ENCODE results near the gene CST7. TPM values are rescaled to one million over a fixed set of nuclear protein-coding genes. Genes with fewer than 3 reads are reported as not detected.

CST7 gene
- total RNA-seq, 1 donor from 2014 or later: 0.25 TPM

GRCh38 chr20:24908642-24909041 is 40.4 kb upstream of the CST7 start:
- Histone ChIP-seq H3K9ac (ENCODE audit: low read length) (no peak overlapping the region), H3K27me3 (ENCODE audit: insufficient read depth, low read length) (no peaks in the 10 kb centered on the region), H3K27ac (ENCODE audit: low read depth, low read length) (no peak overlapping the region), H4K20me1 (ENCODE audit: insufficient read depth, low read length) (no peaks in the 10 kb centered on the region), H3K79me2 (ENCODE audit: insufficient read depth, low read length) (no peaks in the 10 kb centered on the region), H3K9me3 (ENCODE audit: insufficient read depth, low read depth, low read length) (peaks cover 3% of the 10 kb centered on the region), H3K4me3 (ENCODE audit: insufficient read depth, low read depth, low read length) (no peak overlapping the region), H3K4me1 (ENCODE audit: insufficient read depth, low read length) (no peaks in the 10 kb centered on the region), H2AFZ (ENCODE audit: low read depth, low read length) (no peak overlapping the region), H3K4me2 (ENCODE audit: low read length) (no peak overlapping the region), H3K36me3 (ENCODE audit: insufficient read depth, low read length) (no peaks in the 10 kb centered on the region)
- no peak overlapping the region for H3K4me3 Mint-ChIP-seq (ENCODE audit: unreplicated experiment)
- no peak for TF ChIP-seq CTCF (IDR thresholded peaks at IDR 0.05; ENCODE audit: insufficient read depth, low read depth, low read length)
- no peak for TF ChIP-seq EZH2 (IDR thresholded peaks at IDR 0.05; ENCODE audit: insufficient read depth, low read length)
- no peaks in the 10 kb centered on the region for H3K36me3 Mint-ChIP-seq (ENCODE audit: low read depth, unreplicated experiment)
- peaks cover 9% of the 10 kb centered on the region for H3K9me3 Mint-ChIP-seq (ENCODE audit: unreplicated experiment)
- no peak for DNase-seq (ENCODE audit: low read depth)
- no peak for FAIRE-seq
- H3K4me1 Mint-ChIP-seq (ENCODE audit: low read depth, unreplicated experiment): no peaks in the 10 kb centered on the region
- peaks cover 10% of the 10 kb centered on the region for H3K27me3 Mint-ChIP-seq (ENCODE audit: low read depth, unreplicated experiment)
- no peak overlapping the region for H3K27ac Mint-ChIP-seq (ENCODE audit: unreplicated experiment)

- Histone ChIP-seq H2AFZ (ENCODE audit: low read depth, low read length) (no peak overlapping the region), H3K27ac (ENCODE audit: low read depth, low read length) (no peak overlapping the region), H3K4me3 (ENCODE audit: insufficient read depth, low read depth, low read length) (no peak overlapping the region), H3K4me2 (ENCODE audit: low read length) (no peak overlapping the region), H3K36me3 (ENCODE audit: insufficient read depth, low read length) (no peaks in the 10 kb centered on the region), H3K9ac (ENCODE audit: low read length) (no peak overlapping the region), H3K27me3 (ENCODE audit: insufficient read depth, low read length) (no peaks in the 10 kb centered on the region), H3K4me1 (ENCODE audit: insufficient read depth, low read length) (no peaks in the 10 kb centered on the region), H4K20me1 (ENCODE audit: insufficient read depth, low read length) (no peaks in the 10 kb centered on the region), H3K9me3 (ENCODE audit: insufficient read depth, low read depth, low read length) (peaks cover 3% of the 10 kb centered on the region), H3K79me2 (ENCODE audit: insufficient read depth, low read length) (no peaks in the 10 kb centered on the region)
- Mint-ChIP-seq H3K36me3 (ENCODE audit: low read depth, unreplicated experiment) (no peaks in the 10 kb centered on the region), H3K4me1 (ENCODE audit: low read depth, unreplicated experiment) (no peaks in the 10 kb centered on the region), H3K9me3 (ENCODE audit: unreplicated experiment) (peaks cover 9% of the 10 kb centered on the region), H3K27ac (ENCODE audit: unreplicated experiment) (no peak overlapping the region), H3K27me3 (ENCODE audit: low read depth, unreplicated experiment) (peaks cover 10% of the 10 kb centered on the region), H3K4me3 (ENCODE audit: unreplicated experiment) (no peak overlapping the region)
- DNase-seq (ENCODE audit: low read depth) (no peak), FAIRE-seq (no peak)
- TF ChIP-seq EZH2 (IDR thresholded peaks at IDR 0.05; ENCODE audit: insufficient read depth, low read length) (no peak), CTCF (IDR thresholded peaks at IDR 0.05; ENCODE audit: insufficient read depth, low read depth, low read length) (no peak)
Observed at GRCh38 chr20:24909086-24909780, 39.8 kb upstream of the CST7 start.

- Histone ChIP-seq H3K4me1 (ENCODE audit: insufficient read depth, low read length) (no peaks in the 10 kb centered on the region), H3K9me3 (ENCODE audit: insufficient read depth, low read depth, low read length) (peaks cover 3% of the 10 kb centered on the region), H3K9ac (ENCODE audit: low read length) (no peak overlapping the region), H3K36me3 (ENCODE audit: insufficient read depth, low read length) (no peaks in the 10 kb centered on the region), H3K27ac (ENCODE audit: low read depth, low read length) (no peak overlapping the region), H3K4me3 (ENCODE audit: insufficient read depth, low read depth, low read length) (no peak overlapping the region), H3K79me2 (ENCODE audit: insufficient read depth, low read length) (no peaks in the 10 kb centered on the region), H4K20me1 (ENCODE audit: insufficient read depth, low read length) (no peaks in the 10 kb centered on the region), H3K27me3 (ENCODE audit: insufficient read depth, low read length) (no peaks in the 10 kb centered on the region), H3K4me2 (ENCODE audit: low read length) (no peak overlapping the region), H2AFZ (ENCODE audit: low read depth, low read length) (no peak overlapping the region)
- Mint-ChIP-seq H3K27ac (ENCODE audit: unreplicated experiment) (no peak overlapping the region), H3K36me3 (ENCODE audit: low read depth, unreplicated experiment) (no peaks in the 10 kb centered on the region), H3K9me3 (ENCODE audit: unreplicated experiment) (peaks cover 9% of the 10 kb centered on the region), H3K4me1 (ENCODE audit: low read depth, unreplicated experiment) (no peaks in the 10 kb centered on the region), H3K27me3 (ENCODE audit: low read depth, unreplicated experiment) (peaks cover 12% of the 10 kb centered on the region), H3K4me3 (ENCODE audit: unreplicated experiment) (no peak overlapping the region)
- FAIRE-seq (no peak), DNase-seq (ENCODE audit: low read depth) (no peak)
- TF ChIP-seq EZH2 (IDR thresholded peaks at IDR 0.05; ENCODE audit: insufficient read depth, low read length) (no peak), CTCF (IDR thresholded peaks at IDR 0.05; ENCODE audit: insufficient read depth, low read depth, low read length) (no peak)
Observed at GRCh38 chr20:24909861-24910260, 39.2 kb upstream of the CST7 start.
